ENCODE data around the gene ST3GAL3.
"Not testable (repeated sequence)": the region's sequence is repeated elsewhere in the genome, so short reads cannot be mapped to it uniquely, and the experiment has no call there.

The ST3GAL3 gene

DNA sequence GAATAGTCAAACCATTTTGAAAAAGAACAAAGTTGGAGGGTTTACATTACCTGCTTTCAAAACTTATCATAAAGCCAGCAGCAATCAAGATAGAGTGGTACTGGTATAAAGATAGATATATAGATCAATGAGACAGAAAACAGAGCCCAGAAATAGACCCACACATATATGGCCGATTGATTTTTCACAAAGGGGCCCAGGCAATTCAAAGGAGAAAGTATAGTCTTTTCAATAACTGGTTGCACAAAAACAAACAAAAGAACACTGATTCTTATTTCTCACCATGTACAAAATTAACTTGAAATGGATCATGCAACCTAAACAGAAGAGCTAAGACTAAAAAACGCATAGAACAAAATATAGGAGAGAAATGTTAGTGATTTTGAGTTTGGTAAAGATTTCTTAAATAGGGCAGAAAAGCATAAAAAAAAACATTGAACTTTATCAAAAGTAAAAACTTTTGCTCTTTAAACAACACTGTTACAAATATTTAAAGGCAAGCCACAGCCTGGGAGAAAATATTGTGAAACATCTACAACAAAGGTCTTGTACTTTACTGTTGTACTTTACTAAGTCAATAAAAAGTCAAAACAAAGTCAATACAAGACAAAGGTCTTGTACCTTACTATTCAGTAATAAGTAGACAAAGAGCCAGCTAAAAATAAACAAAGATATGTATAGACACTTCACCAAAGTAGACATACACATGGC lies 50.2 kb downstream of the ST3GAL3 start:
- no peak for DNase-seq (ENCODE audit: low read depth)

DNA sequence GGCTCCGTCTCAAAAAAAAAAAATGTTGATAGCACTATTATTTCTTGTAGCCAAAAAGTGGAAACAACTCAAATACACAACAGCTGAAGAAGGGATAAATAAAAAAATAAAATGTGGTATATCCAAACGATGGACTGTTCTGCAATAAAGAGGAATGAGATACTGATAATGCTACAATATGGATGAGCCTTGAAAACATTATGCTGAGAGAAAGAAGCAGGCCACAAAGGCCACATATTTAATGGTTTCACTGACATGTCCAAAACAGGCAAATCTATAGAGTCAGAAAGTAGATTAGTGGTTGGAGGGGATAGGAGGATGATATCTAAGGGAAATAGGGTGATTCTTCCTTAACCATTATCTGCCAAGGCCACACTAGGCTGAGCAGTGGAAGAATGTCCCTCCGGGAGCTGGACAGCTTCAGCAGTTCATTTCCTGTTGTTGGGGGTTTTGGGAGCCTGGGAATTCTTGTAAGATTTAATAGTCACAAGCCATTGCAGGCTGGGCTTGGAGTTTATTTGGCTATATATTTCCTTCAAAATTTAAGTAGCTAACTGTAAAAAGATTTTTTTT lies 53.5 kb downstream of the ST3GAL3 start:
- no peak for DNase-seq (ENCODE audit: low read depth)

DNA sequence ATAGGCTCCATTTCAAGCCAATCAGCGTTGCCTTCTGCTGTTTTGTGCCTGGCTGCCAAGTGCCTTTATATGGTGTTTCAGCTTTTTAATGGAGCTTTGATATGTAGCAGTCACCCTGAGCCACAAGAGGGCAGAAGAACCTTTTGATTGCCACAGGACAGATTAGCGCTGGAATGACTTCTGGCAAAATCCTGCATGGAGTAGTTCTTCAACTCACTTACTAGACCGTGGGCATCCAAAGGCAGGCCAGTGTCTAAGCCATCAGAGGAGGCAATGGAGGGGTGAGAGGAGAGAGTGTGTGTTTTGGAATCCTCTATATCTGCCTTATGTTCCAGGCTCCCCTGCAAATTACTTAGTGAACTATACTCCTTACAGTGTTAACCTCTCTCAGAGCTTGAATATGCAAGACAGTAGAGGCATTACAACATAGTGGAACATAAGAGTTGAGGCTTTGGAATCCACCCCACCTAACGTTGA lies 56.2 kb downstream of the ST3GAL3 start:
- DNase-seq (ENCODE audit: low read depth), result no peak

DNA sequence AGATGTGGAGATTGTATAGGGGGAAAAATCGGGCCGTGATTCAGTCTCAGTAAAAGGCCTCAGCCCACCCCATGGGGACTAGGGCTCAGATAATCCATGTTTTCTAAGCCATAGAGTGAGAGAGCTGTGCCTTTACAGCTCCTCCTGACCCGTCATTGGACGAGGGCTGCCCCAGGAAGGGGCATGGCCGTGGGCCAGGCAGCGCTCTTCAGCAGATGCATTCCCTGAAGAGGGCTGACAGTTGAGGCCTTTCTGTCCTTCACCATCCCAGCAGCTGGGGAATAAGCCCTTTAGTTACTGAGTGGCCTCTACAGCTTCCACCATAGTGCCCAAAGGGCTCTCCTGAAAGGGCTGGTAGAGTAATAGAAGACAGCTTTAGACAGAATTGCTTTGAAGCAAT lies 57.2 kb downstream of the ST3GAL3 start:
- no peak for DNase-seq (ENCODE audit: low read depth)

DNA sequence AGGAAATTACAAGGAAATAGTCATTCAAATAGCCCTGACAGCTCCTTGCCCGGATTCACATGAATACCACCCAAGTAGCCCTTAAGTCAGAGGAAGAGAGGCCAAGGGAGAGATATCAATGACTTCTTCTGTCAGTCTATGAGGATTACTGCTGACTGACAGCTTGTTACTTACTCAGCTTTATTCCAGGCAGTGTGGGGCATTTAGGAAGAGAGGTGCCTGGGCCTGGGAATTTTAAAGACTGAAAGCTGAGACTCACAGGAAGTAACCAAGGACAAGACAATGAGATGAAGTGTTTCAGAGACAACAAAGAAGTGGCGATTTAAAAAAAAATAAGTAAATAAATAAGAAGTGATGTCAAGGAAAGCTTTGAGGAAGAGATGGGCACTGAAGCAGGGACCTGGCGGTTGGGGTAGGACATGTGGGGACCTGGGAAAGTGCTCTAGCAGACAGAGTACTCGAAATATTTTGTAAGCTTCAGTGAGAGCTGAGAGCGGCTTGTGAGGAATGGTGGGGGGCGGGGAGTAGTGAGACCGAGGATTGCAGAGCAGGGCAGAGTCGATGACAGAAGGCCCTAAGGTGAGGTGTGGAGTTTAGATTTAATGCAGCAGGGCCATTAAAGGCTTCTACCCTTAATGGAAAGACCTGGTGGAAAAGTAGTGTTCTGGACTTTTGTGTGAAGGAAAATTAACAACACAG lies 58.9 kb downstream of the ST3GAL3 start:
- no peak for DNase-seq (ENCODE audit: low read depth)

DNA sequence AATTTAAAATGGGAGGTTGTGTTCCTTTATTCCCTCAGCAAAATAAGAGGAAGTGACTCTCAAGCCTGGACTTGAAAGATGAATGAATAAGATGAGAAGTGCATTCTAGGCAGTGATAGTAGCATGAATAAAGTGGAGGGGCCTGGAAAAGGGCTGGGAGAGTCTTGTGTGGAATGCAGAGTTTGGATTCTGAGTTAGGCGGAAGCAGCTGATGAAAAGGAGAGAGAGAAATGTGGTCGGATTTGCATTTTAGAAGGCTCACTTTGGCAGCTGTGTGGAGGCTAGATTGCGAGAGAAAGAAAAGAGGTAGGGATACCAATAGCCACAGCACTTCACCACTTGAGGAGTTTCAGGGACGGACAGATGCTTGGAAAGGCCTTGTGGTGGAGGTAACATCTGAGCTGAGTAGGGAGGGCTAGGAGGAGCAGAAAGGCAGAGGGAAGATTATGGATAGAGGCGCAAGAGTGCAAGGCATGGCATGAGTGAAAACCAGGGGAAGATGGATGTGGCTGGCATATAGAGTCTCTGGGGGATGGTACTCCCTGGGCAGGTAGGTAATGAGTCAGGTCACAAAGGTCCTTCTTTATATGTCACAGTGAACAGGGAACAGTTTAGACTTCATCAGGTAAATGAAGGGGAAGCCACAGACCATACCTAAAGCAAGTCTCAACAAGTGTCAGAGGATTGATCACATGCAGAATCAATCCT lies 59.6 kb downstream of the ST3GAL3 start:
- no peak for DNase-seq (ENCODE audit: low read depth)

DNA sequence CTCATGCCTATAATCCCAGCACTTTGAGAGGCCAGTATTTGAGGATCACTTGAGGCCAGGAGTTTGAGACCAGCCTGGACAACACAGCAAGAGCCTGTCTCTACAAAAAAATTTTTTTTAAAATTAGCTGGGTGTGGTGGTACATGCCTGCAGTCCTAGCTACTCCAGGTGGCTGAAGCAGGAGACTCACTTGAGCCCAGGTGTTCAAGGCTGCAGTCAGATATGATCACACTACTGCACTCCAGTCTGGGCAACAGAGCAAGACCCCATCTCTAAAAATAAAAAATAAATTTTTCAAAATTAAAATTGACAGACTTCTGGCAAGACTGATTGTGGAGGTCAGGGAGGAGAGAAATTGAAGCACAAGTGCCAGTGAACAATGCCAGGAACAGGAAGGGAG lies 60.8 kb downstream of the ST3GAL3 start:
- no peak for DNase-seq (ENCODE audit: low read depth)

DNA sequence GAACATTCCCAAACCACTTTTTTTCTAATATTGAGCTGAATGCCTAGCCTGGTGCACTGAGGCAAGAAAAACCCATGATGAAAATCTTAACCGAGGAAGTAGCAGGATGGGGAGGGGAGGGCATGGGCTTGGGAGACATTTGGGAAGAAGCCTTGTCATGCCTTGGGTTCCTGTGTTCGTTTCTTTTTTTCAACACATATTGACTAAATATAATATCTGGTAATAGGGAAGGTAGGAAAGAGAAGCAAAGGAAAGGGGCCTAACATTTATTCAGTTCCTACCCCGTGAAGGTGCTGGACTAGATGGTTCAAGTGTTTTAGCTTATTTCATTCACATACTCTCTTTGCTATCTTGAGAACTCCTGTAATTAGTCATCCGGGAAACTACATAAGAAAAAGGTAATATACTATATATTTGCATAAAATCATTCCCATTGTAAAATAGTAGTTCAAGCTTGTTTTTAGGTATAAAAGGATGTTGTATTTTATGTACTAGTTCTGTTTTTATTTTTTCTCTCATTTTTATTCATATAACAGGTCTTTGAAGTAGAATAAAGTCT lies 62.1 kb downstream of the ST3GAL3 start:
- no peak for DNase-seq (ENCODE audit: low read depth)

DNA sequence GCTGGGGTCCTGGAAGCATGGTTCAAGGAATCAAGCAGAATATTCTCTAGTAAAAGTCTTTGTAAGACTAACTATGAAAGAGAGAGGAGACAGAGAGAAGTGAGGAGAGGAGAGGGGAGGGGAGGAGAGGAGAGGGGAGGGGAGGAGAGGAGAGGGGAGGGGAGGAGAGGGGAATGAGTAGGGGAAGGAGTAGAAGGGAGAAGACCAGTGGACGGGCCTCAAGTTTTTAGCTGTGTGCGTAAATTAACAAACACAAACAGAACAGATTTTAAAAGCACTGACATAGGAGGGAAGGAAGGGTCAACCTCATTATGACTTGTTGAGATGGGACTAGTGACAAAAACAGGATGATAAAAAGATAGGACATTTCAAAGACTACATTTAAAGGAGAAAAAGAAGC lies 62.8 kb downstream of the ST3GAL3 start:
- DNase-seq (ENCODE audit: low read depth), result no peak

DNA sequence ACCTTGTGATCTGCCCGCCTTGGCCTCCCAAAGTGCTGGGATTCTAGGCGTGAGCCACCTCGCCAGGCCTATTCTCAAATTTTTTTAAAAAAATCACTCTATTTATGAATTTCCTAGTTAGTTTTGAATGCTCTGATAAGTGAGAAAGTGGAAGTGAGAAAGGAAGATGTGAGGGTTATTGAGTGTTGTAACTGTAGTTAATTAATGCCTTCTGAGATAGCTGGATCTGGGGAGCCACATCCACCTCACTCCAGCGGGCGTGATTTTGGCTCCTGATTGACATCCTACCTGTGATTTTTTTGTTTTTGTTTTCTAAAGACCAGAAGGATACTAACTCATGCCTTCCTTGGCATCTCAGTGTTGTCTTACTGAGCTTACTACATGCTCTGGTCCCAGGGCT lies 65.6 kb downstream of the ST3GAL3 start:
- no peak for DNase-seq (ENCODE audit: low read depth)

DNA sequence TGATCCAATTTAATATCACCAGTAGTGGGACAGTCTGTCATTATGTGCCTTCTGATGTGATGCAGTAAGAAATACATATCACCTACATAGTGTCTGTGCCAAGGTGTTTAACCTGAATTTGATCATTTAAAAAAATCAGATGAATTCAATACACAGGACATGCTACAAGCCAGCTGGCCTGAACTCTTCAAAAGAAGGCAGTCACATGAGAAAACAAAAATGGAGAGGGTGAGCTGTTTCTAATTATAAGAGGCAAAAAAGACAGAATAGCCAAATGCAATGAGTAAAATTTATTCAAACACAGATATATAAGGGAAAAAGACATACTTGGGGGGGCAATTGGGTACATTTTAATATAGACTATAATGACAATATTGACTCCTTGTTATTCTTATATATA lies 66.5 kb downstream of the ST3GAL3 start:
- DNase-seq (ENCODE audit: low read depth), result no peak

DNA sequence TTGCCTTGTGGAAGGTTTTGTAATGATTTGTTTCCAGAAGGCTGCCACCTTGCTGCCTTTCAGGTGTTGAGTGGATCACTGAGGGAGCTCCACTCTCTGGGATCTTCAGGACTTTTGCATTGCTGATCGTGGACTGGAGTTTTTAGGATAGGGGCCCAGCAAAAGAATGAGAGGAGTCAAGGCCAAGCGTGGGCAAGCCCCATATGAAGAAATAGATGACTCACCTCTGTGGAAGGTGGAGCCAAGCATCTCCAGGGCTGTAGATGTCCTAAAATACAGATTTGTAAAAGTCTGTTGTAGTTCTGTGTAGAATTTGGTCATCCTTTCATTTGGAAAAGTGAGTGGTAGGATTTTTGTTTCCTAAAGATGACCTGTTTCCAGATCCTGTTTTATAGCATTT lies 67.0 kb downstream of the ST3GAL3 start:
- DNase-seq (ENCODE audit: low read depth), result no peak

DNA sequence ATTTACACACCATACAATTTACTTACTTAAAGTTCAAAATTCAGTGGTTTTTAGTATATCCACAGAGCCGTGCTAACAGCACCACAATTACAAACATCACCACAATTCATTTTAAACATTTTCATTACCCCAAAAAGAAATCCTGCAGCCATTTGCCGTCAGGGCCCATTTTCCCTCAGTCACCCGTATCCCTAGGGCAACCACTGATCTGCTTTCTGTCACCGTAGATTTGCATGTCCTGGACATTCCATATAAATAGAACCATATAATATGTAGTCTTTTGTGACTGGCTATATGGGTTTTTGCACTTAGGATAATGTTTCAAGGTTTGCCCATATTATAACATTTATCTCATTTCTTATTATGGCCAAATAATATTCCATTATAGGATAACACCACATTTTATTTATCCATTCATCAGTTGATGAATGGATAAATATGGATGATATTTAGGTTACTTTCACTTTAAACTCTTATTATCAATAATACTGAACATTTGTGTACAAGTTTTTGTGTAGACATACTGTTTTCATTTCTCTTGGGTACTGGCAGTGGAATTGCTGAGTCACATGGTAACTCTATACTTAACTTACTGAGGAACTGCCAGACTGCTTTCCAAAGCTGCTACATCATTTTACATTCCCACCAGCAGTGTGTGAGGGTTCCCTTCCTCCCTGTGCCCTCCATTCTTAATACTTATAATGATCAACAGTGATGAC lies 68.9 kb downstream of the ST3GAL3 start:
- no peak for DNase-seq (ENCODE audit: low read depth)

DNA sequence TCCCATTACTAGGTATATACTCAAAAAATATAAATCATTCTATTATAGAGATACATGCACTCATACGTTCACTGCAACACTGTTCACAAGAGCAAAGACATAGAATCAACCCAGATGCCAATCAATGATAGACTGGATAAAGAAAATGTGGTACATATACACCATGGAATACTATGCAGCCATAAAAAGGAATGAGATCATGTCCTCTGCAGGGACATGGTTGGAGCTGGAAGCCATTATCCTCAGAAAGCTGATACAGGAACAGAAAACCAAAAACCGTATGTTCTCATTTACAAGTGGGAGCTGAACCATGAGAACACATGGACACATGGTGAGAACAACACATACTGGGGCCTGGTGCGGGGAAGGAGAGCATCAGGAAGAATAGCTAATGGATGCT lies 70.6 kb downstream of the ST3GAL3 start:
- DNase-seq (ENCODE audit: low read depth), result not testable (repeated sequence)

DNA sequence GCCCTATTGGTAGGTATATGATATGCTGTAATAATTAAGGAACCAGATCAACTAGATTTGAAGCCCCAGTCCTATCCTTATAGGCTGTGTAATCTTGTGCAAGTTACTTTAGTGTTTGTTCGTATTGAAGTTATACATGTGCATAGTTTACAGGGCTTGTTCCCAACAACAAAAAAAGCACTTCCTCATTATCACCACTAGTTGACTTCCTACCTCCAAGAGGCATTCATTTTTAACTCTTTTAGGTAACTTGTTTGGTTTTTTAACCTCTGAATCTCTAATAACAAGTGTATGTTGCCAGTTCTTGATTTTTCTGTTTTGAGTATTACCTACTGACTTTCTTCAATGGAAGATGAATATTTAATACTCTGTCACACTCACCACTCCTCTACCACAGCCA lies 71.9 kb downstream of the ST3GAL3 start:
- no peak for DNase-seq (ENCODE audit: low read depth)

DNA sequence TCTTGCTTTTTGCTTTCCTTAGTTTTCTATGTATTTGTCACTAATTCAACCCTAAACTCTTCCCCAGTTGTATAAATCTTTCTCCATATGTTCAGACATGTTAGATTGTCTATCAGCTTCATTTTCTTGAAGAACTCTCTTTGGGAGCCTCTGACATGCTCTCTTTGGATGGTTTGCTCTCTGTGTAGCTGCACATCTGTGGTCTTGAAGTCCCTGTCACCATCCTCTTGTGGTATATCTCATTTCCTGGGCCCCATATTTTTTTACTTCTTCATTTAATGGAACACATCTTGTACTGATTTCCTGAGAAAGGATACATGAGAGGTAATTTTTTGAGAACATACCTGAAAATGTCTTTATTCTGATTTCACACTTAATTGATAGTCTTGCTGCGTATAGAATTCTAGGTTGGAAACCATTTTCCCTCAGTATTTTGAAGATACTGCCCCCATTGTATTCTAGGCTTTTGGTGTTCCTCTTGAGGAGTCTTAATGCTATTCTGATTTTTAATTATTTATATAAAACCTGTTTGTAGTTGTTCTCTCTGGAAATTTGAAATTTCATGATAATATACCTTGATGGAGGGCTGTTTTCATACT lies 72.6 kb downstream of the ST3GAL3 start:
- DNase-seq (ENCODE audit: low read depth), result no peak

DNA sequence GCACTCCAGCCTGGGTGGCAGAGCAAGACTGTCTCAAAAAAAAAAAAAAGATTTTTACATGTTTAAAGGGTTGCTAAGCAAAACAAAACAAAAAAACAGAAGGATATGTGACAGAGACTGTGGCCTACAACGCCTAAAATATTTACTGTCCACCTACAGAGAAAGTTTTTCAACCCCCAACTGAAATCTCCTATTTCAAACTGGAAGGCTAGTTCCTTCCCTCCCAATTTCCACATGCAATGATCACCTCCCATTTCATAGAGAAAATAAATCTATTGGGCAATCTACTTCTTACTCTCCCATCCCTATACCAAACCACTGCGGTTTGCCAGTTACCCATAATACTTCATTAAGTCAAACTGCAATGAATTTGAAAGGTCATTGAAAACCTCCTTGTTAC lies 74.2 kb downstream of the ST3GAL3 start:
- no peak for DNase-seq (ENCODE audit: low read depth)

DNA sequence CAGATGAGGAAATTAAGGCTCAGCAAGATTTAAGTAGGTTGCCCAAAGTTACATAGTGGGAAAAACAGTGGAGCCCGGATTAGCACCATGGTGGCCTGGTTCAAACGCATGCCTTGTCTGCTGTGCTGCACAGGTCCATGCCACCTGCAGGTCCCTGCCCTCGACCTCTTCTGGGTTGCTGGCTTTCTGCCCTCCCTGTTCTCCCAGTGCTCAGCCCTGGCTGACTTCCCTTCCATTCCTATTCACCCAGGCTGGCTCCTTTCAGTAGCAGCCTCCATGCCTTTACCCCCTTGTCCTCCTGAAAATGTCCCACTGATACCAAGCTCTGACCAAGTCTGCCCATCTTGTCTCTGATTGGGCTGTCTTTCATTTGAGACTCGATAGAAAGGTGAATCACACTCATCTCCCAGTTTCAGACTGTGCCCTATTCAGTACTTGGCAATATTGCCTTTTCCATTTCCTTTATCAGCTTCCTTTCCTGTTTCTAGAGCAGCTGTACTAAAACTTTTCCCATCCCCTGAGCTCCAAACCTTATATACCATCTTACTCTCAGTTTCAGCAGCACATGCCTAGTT lies 75.8 kb downstream of the ST3GAL3 start:
- DNase-seq (ENCODE audit: low read depth), result no peak

DNA sequence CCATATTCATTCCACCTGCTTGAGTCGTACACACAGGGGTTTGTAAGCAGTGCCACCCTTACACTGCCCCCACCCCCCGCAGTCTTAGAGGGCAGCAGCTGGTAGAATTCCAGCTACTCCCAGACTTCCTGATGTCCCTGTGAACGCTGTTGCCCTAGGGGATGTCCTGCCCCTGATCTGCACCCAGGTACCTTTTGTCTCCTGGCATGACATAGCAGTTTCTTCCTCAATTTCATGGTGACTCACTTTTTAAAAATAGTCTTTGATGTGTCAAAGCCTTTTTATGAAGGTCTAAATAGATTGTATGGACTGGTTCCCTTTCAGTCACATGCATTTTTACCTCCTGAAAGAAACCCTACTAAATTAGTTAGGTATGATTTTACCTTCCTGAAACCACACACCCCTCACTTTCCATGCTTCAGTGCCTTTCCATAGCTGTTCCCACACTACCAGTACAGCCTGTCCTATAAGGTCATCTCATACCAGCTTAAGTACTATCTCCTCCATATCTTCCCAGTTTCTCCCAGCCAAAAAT lies 76.4 kb downstream of the ST3GAL3 start:
- DNase-seq (ENCODE audit: low read depth), result no peak

DNA sequence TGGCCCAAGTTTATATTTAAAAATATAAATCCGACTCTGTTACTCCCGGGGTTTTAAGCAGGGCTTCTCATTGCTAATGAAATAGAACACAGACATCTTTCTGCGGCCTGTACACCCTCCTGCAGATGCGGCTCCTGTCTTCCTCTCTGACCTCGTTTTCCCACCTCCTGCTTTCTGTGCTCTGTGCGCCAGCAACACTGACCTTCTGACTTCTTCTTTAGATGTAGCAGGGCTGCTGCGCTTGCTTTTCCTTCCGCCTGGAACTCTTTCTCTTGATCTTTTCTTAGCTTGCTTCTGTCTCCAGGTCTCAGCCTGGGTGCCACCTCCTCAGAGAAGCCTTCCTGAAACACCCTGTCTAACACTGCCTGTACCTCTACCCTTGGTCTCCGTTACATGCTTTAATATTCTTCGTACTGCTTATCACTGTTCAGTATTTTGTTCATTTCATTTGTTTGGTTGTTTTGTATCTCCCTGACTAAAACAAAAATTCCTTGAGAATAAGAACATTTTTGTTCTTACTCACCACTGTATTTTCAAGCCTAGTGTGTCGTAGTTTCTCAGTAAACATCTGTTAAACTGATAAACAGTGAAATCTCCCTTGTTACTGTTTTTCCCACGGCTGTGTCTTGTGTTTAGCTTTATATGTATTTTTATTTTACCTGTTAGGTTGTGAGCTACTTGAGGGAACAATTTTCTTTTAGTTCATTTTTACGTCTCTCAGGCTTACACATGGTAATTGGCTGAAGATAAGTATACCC lies 79.0 kb downstream of the ST3GAL3 start:
- no peak for DNase-seq (ENCODE audit: low read depth)
